Astrocyte of the spinal cord (primary cell): ENCODE data around the gene PDCD1.
"Not testable (repeated sequence)": the region's sequence is repeated elsewhere in the genome, so short reads cannot be mapped to it uniquely, and the experiment has no call there.

Experiments used
- DNase-seq: peaks from one replicate; pipeline ENCODE4 v3.0.0; 2011; ENCODE audit warnings: low read depth, low spot score
- H3K4me3 ChIP-seq: 2 replicates; pipeline ENCODE4 v1.5.1; 2011; ENCODE audit warnings: low read depth, mild to moderate bottlenecking, low read length, moderate library complexity
- CTCF ChIP-seq: IDR thresholded peaks from 2 replicates; pipeline ENCODE4 v1.5.1; 2012; ENCODE audit warnings: low read depth, mild to moderate bottlenecking, low read length, inconsistent platforms
- in situ Hi-C: cut with HindIII; loops from 2 replicates; pipeline ENCODE4 v1.10.0; 2017; ENCODE audit warnings: low sequenced_read_pairs

PDCD1 gene

DNA sequence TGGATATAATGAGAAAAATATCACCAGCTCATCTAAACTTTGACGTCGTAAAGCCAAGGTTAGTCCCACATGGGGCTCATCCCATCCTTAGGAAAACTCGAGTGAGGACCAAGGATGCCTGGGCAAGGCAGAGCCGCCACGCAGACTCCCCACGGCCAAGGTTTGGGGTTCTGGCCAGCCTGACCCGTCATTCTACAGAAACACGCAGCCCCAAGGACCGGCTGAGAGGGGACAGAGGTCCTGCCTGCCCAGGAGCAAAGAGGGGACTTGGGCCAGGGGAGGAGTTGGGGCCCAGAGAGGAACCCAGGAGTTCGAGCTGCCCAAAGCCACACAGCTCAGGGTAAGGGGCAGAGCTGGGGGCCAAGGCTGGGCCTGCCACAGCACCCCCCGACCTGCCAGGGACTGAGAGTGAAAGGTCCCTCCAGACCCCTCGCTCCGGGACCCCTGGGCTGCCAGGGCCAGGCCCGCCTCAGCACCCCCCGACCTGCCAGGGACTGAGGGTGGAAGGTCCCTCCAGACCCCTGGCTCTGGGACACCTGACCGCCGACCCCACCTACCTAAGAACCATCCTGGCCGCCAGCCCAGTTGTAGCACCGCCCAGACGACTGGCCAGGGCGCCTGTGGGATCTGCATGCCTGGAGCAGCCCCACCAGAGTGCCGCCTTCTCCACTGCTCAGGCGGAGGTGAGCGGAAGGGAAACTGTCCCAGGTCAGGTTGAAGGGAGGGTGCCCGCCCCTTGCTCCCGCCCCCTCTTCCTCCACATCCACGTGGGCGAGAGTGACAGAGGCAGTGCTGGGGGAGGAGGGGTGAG lies at the start of gene PDCD1:
PDCD1 (minus strand) TSS at position 689 of the 811 bp plus-strand sequence; CDS start at position 633, 56 bp downstream.
- no peak for TF ChIP-seq CTCF
- no peak for DNase-seq
- in situ Hi-C loops: no loop called here
- H3K4me3 ChIP-seq: no peak within 1 kb of the TSS

DNA sequence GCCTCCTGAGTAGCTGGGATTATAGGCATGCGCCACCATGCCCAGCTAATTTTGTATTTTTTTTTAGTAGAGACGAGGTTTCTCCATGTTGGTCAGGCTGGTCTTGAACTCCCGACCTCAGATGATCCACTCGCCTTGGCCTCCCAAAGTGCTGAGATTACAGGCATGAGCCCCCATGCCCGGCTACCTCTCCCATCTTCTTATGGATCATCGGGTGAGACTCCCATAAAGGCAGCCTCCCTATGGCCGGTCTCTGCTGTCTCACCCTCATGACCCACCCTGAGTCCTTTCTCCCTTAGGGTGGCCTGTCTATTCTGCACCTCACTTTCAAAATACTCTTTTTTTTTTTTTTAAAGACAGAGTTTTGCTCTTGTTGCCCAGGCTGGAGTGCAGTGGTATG lies 49.1 kb upstream of the PDCD1 start:
- H3K4me3 ChIP-seq, in situ Hi-C loops, DNase-seq: not testable (repeated sequence)

- TF ChIP-seq CTCF: no peak
- in situ Hi-C loops: no loop called here
- DNase-seq: no peak
- H3K4me3 ChIP-seq: no peak overlapping the region
Measured at GRCh38 chr2:241906826-241907570, 48.3 kb upstream of the PDCD1 start.

GRCh38 chr2:241906378-241906770 lies 47.7 kb upstream of the PDCD1 start:
- DNase-seq, in situ Hi-C loops, H3K4me3 ChIP-seq: not testable (repeated sequence)

GRCh38 chr2:241905716-241906377 lies 47.2 kb upstream of the PDCD1 start:
- TF ChIP-seq CTCF: no peak
- in situ Hi-C loops: no loop called here
- H3K4me3 ChIP-seq: no peak overlapping the region
- no peak for DNase-seq

- no peak overlapping the region for H3K4me3 ChIP-seq
- in situ Hi-C loops: no loop called here
- DNase-seq: no peak
Measured at GRCh38 chr2:241904791-241905710, 46.4 kb upstream of the PDCD1 start.

More at GRCh38 chr2:241904791-241905710, 46.4 kb upstream of the PDCD1 start:
- no peak for TF ChIP-seq CTCF
